HepG2 (cell line): ENCODE data around the gene KCNE4. TPM values are rescaled to one million over a fixed set of nuclear protein-coding genes. Genes with fewer than 3 reads are reported as not detected.

ENCODE experiments used
- ATAC-seq: fragments of 200-7000 bp; cut with Tn5 transposase; 3 replicates; pipeline ENCODE4 v1.9.1; 2020; ENCODE audit warnings: mild to moderate bottlenecking, moderate library complexity
- BruUV-seq: library from RNA; stranded (reverse); fragments of 400-500 nt; replicated peaks from 2 replicates; lab custom pipeline; 2021; lab: Mats Ljungman, UMichigan
- CTCF ChIA-PET: fragments of 300-600 bp; formaldehyde crosslinking; extraction: SDS; loops from one replicate; lab custom pipeline; 2021; ENCODE audit warnings: low total read pairs, inconsistent platforms, low intra/inter-chr PET ratio; lab: Yijun Ruan, JAX
- POLR2A ChIA-PET: fragments of 350-600 bp; sonication (Branson Sonifier 250); formaldehyde crosslinking; loops from one replicate; lab custom pipeline; 2020; ENCODE audit warnings: antibody characterized with exemption, inconsistent platforms; lab: Yijun Ruan, JAX
- DNase-seq: peaks from one replicate; pipeline ENCODE4 v3.0.0-alpha.2; 2015; ENCODE audit warnings: low spot score
- FAIRE-seq: peaks from 3 replicates; lab custom pipeline; 2011; peaks lifted over from hg19 to GRCh38; lab: Jason Lieb, UNC
- H2AFZ ChIP-seq: one replicate; pipeline ENCODE4 v1.6.1; 2011; ENCODE audit warnings: low read length, inconsistent platforms
- H3K27ac ChIP-seq: fragments of 300-600 bp; 3 replicates; pipeline ENCODE4 v1.8.0; 2011; ENCODE audit warnings: mixed run types, mild to moderate bottlenecking, mixed read lengths, low read length, inconsistent platforms; ENCODE audit not compliant: insufficient read depth; ENCODE audit errors: extremely low read length
- H3K27me3 ChIP-seq, 2 experiments: fragments of 200-600 bp in 1 of 2; 2 replicates in 1 of 2; 3 replicates in 1 of 2; pipeline versions ENCODE4 v1.6.0 to v1.8.0; 2011; ENCODE audit warnings: low read length in 2 of 2, mild to moderate bottlenecking in 2 of 2, moderate library complexity in 2 of 2, inconsistent platforms in 1 of 2; ENCODE audit not compliant: insufficient read depth in 2 of 2, control insufficient read depth in 1 of 2
- H3K36me3 ChIP-seq, 2 experiments: fragments of 200-600 bp in 1 of 2; replicated peaks in 1 of 2; 2 replicates in 1 of 2; 3 replicates in 1 of 2; pipeline versions ENCODE4 v1.5.1 to v1.8.0; 2011; ENCODE audit warnings: low read length in 2 of 2, inconsistent platforms in 1 of 2; ENCODE audit not compliant: insufficient read depth in 2 of 2, control insufficient read depth in 1 of 2
- H3K4me1 ChIP-seq: 2 replicates; pipeline ENCODE4 v1.5.1; 2012; ENCODE audit warnings: low read length, inconsistent platforms; ENCODE audit not compliant: insufficient read depth
- H3K4me2 ChIP-seq: 2 replicates; pipeline ENCODE4 v1.6.0; 2011; ENCODE audit warnings: low read depth, low read length, inconsistent platforms
- H3K4me3 ChIP-seq, 3 experiments: fragments of 200-600 bp in 1 of 3; sonication (generic), shearing (Covaris generic) in 1 of 3; replicated peaks in 1 of 3; 2 replicates each; pipeline ENCODE4 v1.5.1; 2011 to 2016; ENCODE audit warnings: low read length in 3 of 3, inconsistent platforms in 2 of 3, low read depth in 2 of 3, mild to moderate bottlenecking in 2 of 3, control low read depth in 1 of 3, mixed read lengths in 1 of 3; ENCODE audit not compliant: insufficient read depth in 1 of 3
- H3K79me2 ChIP-seq: one replicate; pipeline ENCODE4 v1.6.1; 2011; ENCODE audit warnings: low read length, inconsistent platforms; ENCODE audit not compliant: insufficient read depth
- H3K9ac ChIP-seq: 2 replicates; pipeline ENCODE4 v1.6.0; 2011; ENCODE audit warnings: mild to moderate bottlenecking, low read depth, low read length, inconsistent platforms; ENCODE audit not compliant: insufficient read depth
- H3K9me3 ChIP-seq: 2 replicates; pipeline ENCODE4 v1.5.1; 2012; ENCODE audit warnings: mild to moderate bottlenecking, low read length
- H4K20me1 ChIP-seq: 2 replicates; pipeline ENCODE4 v1.6.0; 2011; ENCODE audit warnings: inconsistent platforms, mild to moderate bottlenecking, low read length, moderate library complexity; ENCODE audit not compliant: insufficient read depth
- ERF ChIP-seq: IDR thresholded peaks from 2 replicates; pipeline ENCODE4 v1.6.1; 2018; ENCODE audit warnings: missing biosample characterization, missing genetic modification reagents
- IRF1 ChIP-seq: sonication (generic); formaldehyde crosslinking; IDR thresholded peaks from 2 replicates; pipeline ENCODE4 v1.4.0; 2020; ENCODE audit warnings: low read depth, mild to moderate bottlenecking, missing genetic modification reagents
- NR2F6 ChIP-seq, 2 experiments: IDR thresholded peaks; 2 replicates each; pipeline ENCODE4 v1.6.1; 2016; ENCODE audit warnings: antibody characterized with exemption in 1 of 2, mild to moderate bottlenecking in 1 of 2
- POGK ChIP-seq: sonication (generic); formaldehyde crosslinking; conservative IDR thresholded peaks from 2 replicates; pipeline ENCODE4 v1.8.0; 2022; ENCODE audit warnings: mild to moderate bottlenecking, moderate library complexity, missing genetic modification reagents
- PTBP1 ChIP-seq: fragments of 200-400 bp; formaldehyde crosslinking; IDR thresholded peaks from 2 replicates; pipeline ENCODE4 v1.6.1; 2018; ENCODE audit warnings: low read length, low read depth; ENCODE audit not compliant: poor library complexity, severe bottlenecking
- STAT5B ChIP-seq: sonication (generic); formaldehyde crosslinking; IDR thresholded peaks from 2 replicates; pipeline ENCODE4 v1.4.0; 2020; ENCODE audit warnings: missing genetic modification reagents
- TBP ChIP-seq: sonication (generic); formaldehyde crosslinking; IDR thresholded peaks from 2 replicates; pipeline ENCODE4 v1.5.0; 2020; ENCODE audit warnings: missing genetic modification reagents
- TFDP1 ChIP-seq: IDR thresholded peaks from 2 replicates; pipeline ENCODE4 v1.6.1; 2016; ENCODE audit warnings: missing compliant biosample characterization, missing genetic modification reagents, borderline replicate concordance
- TRIM22 ChIP-seq: fragments of 450-650 bp; IDR thresholded peaks from 2 replicates; pipeline ENCODE4 v1.6.1; 2017
- ZMAT3 ChIP-seq: sonication (generic); formaldehyde crosslinking; conservative IDR thresholded peaks from 2 replicates; pipeline ENCODE4 v1.7.0; 2021; ENCODE audit warnings: missing genetic modification reagents
- ZNF101 ChIP-seq: sonication (generic); formaldehyde crosslinking; IDR thresholded peaks from 2 replicates; pipeline ENCODE4 v1.4.0; 2020; ENCODE audit warnings: mild to moderate bottlenecking, low read depth, missing genetic modification reagents, borderline replicate concordance
- ZNF12 ChIP-seq: sonication (generic); formaldehyde crosslinking; IDR thresholded peaks from 2 replicates; pipeline ENCODE4 v1.5.0; 2020; ENCODE audit warnings: missing genetic modification reagents
- ZNF17 ChIP-seq: sonication (generic); formaldehyde crosslinking; IDR thresholded peaks from 2 replicates; pipeline ENCODE4 v1.5.0; 2020; ENCODE audit warnings: mild to moderate bottlenecking, missing genetic modification reagents
- ZNF510 ChIP-seq: sonication (generic); formaldehyde crosslinking; IDR thresholded peaks from 2 replicates; pipeline ENCODE4 v1.4.0; 2020; ENCODE audit warnings: low read depth, mild to moderate bottlenecking, missing genetic modification reagents
- ZNF564 ChIP-seq: sonication (generic); formaldehyde crosslinking; IDR thresholded peaks from 2 replicates; pipeline ENCODE4 v1.8.1; 2023; ENCODE audit warnings: mild to moderate bottlenecking, missing genetic modification reagents
- ZSCAN12 ChIP-seq: sonication (generic); formaldehyde crosslinking; IDR thresholded peaks from 2 replicates; pipeline ENCODE4 v1.9.0; 2021; ENCODE audit warnings: mild to moderate bottlenecking, missing genetic modification reagents
- WGBS: methylation state at CpG from one replicate; pipeline ENCODE4 v1.1.6; 2017; ENCODE audit warnings: low lambda C conversion rate; 5-methylcytosine and 5-hydroxymethylcytosine counted together
- in situ Hi-C: cut with HindIII; loops from 2 replicates; pipeline ENCODE4 v1.10.0; 2017; ENCODE audit warnings: low pct_unique_long_range_greater_than_20kb; ENCODE audit not compliant: extremely low pct_ligation_motif_present
- intact Hi-C: fragments of 100-400 bp; cut with micrococcal nuclease; formaldehyde crosslinking; loops from one replicate; pipeline ENCODE4 v1.10.0; 2022; ENCODE audit not compliant: unreplicated experiment
- polyA plus RNA-seq, 8 experiments: library from polyadenylated mRNA; depleted of rRNA in 3 of 8; stranded (reverse) in 7 of 8; unstranded in 1 of 8; fragments of >200 nt; fragmentation: Illumina TruSeq in 4 of 8; extraction: Trizol in 4 of 8; gene quantifications; 2 replicates each; pipeline versions ENCODE4 v1.2.1 to v1.2.3, GENCODE V29; 2011 to 2016; ENCODE audit warnings: low read depth in 4 of 8, missing spikeins in 1 of 8, mixed read lengths in 1 of 8; ENCODE audit not compliant: insufficient read depth in 1 of 8
- total RNA-seq, 5 experiments: library from RNA; depleted of rRNA; stranded (reverse); fragments of >200 nt; fragmentation: Illumina TruSeq; extraction: Trizol; gene quantifications; 2 replicates each; pipeline ENCODE4 v1.2.3, GENCODE V29; 2016; ENCODE audit warnings: low read depth in 1 of 5

The KCNE4 gene
- total and polyA plus RNA-seq, 2 of the 13 experiments (the other 11 are each of a cell fraction or from before 2014, with no cell fraction given): not detected

GRCh38 chr2:223090540-223091235 lies 38.7 kb downstream of the KCNE4 start:
- Histone ChIP-seq H3K4me3 (no peak overlapping the region), H3K36me3 (no peaks in the 10 kb centered on the region), H3K27me3 (peaks cover 0 to 13% of the 10 kb centered on the region in 2 experiments; a peak in 4 of 5 replicates), H3K4me1 (no peaks in the 10 kb centered on the region), H3K9ac (no peak overlapping the region), H3K79me2 (no peaks in the 10 kb centered on the region), H3K9me3 (no peaks in the 10 kb centered on the region), H4K20me1 (no peaks in the 10 kb centered on the region), H3K27ac (no peak overlapping the region), H3K4me2 (no peak overlapping the region), H2AFZ (no peak overlapping the region)
- no TSS peak for BruUV-seq
- 14% methylated on average over 1 of the region's 1 CpG for WGBS
- ChIA-PET POLR2A (no interaction called here), CTCF (no interaction called here)
- intact Hi-C loops: no loop called here
- TF ChIP-seq ZNF510 (CRISPR knock-in tag): no peak
- TF ChIP-seq NR2F6 (IDR thresholded peaks at IDR 0.05): peak; percentile 47; the same call in 1 of the 2 replicates
- peak; percentile 66 for TF ChIP-seq NR2F6 (CRISPR knock-in tag; IDR thresholded peaks at IDR 0.05)
- TF ChIP-seq ZSCAN12 (CRISPR knock-in tag): no peak
- TF ChIP-seq IRF1 (CRISPR knock-in tag): no peak
- TF ChIP-seq PTBP1: no peak
- 0 out of 2 replicates have a peak, but pooled peaks have one; percentile 13 for TF ChIP-seq ZNF12 (CRISPR knock-in tag)
- no peak for TF ChIP-seq POGK (CRISPR knock-in tag)
- TF ChIP-seq TBP: no peak
- no peak for TF ChIP-seq TRIM22
- TF ChIP-seq ZNF564: no peak
- TF ChIP-seq STAT5B (CRISPR knock-in tag): no peak
- TF ChIP-seq ERF: no peak
- TF ChIP-seq TFDP1: no peak
- no peak for TF ChIP-seq ZMAT3 (CRISPR knock-in tag)
- TF ChIP-seq ZNF101 (CRISPR knock-in tag): no peak
- peak; percentile 98 for TF ChIP-seq ZNF17 (CRISPR knock-in tag)
- FAIRE-seq (peak; percentile 15), ATAC-seq (no peak; the same call in 1 of the 3 replicates), DNase-seq (peak; percentile 10)
- in situ Hi-C loops: loop anchor here (25.0 kb wide), 1 partner anchor 403 kb away; no protein-coding TSS in a partner anchor
